Stimulated activated CD4-positive, alpha-beta T cell treated with anti-CD3 and anti-CD28 coated beads, Interleukin-1b, Interleukin-23, amount 100 ng/mL, for 4 hours (primary cell): Measurements from ENCODE around the gene FAM228A.
"Not testable (repeated sequence)": the region's sequence is repeated elsewhere in the genome, so short reads cannot be mapped to it uniquely, and the experiment has no call there.

Experiments used
- DNase-seq, 2 donors: peaks; one replicate each; pipeline ENCODE4 v3.0.0-alpha.2; 2020; ENCODE audit warnings: low read depth in 2 of 2

Gene FAM228A

GRCh38 chr2:24174851-24175277, at the start of gene FAM228A:
FAM228A (plus strand) TSS chr2:24175053; CDS start chr2:24175481, 428 bp downstream.
- no peak for DNase-seq

- no peak for DNase-seq
Observed at GRCh38 chr2:24125956-24126355, 48.9 kb upstream of the FAM228A start.

DNA sequence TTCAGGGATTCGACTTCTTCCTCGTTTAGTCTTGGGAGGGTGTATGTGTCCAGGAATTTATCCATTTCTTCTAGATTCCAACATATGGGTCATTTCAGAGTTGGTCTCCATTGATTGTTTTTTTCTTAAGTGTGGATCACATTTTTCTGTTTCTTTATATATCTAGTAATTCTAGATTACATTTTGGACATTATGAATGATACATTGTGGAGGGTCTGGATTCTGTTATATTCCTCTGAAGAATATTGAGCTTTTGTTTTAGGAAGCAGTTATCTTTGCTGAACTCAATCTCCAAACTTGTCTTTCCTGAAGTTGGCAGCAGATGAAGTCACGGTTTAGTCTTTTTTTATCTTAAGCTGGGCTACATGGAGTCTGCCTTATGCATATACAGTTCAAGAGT, 42.3 kb upstream of the FAM228A start:
- DNase-seq = no peak

- DNase-seq = not testable (repeated sequence)
Observed at GRCh38 chr2:24140305-24140704, 34.5 kb upstream of the FAM228A start.

DNA sequence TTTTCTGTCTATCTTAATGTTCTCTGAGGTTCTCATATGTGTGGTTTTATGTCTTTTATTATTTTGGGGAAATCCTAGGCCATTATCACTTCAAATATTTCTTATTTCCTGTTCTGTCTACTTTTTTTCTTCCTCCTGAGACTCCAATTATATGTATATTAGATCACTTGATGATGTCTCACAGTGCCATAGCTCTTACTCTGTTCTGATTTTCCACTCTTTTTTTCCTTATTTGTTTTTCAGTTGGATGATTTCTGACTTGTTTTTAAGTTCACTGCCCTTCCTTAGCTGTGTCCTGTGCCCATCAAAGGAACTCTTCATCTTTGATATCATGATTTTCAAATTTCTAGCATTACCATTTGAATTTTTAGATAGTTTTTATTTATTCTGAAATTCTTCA, 27.5 kb upstream of the FAM228A start:
- DNase-seq = no peak

- DNase-seq = no peak
Observed at GRCh38 chr2:24152413-24153197, 22.2 kb upstream of the FAM228A start.

- no peak for DNase-seq
Observed at GRCh38 chr2:24153478-24153877, 21.4 kb upstream of the FAM228A start.

GRCh38 chr2:24158131-24158530, 16.7 kb upstream of the FAM228A start:
- DNase-seq = no peak

- no peak for DNase-seq
Observed at GRCh38 chr2:24159708-24160107, 15.1 kb upstream of the FAM228A start.

DNA sequence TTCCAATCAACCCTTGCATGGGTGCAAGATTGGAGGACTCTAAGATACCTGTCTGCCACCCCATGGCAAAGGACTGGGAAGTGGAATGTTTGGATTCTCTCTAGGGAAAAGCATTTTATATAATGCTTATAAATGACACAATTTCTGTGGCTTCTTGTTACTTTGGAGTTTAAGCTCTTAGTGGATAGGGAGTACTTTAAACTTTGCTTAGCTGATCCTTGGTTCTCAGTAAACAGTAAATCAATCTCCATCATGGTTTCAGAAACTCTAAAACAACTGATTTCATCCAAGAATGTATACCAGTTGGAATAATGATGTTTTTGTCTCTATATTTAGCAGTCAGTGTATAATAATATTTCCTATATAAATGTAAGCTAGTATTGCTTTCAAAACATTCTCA, 14.1 kb upstream of the FAM228A start:
- DNase-seq = no peak

- no peak for DNase-seq
Observed at GRCh38 chr2:24162494-24162893, 12.4 kb upstream of the FAM228A start.

DNA sequence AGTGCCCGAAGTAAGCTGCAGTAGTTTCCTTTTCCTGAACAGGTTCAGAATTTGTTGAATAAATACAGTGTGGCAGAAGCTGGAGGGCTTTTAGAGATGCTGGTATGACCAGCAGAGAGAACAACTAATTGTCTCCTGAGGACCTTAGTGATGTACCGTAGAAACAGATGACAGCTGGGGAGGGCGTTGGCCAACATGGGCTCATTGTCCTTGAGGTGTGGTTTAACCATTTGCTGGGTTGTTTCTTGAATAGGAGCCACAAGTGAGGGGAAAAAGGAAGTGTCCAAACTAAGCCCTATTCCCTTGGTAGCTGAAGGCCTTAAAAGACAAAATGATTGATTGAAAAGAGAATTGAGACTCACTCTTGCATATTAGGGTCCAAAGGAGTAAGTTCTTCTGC, 11.7 kb upstream of the FAM228A start:
- DNase-seq = no peak

- DNase-seq = no peak
Observed at GRCh38 chr2:24163601-24164000, 11.3 kb upstream of the FAM228A start.

DNA sequence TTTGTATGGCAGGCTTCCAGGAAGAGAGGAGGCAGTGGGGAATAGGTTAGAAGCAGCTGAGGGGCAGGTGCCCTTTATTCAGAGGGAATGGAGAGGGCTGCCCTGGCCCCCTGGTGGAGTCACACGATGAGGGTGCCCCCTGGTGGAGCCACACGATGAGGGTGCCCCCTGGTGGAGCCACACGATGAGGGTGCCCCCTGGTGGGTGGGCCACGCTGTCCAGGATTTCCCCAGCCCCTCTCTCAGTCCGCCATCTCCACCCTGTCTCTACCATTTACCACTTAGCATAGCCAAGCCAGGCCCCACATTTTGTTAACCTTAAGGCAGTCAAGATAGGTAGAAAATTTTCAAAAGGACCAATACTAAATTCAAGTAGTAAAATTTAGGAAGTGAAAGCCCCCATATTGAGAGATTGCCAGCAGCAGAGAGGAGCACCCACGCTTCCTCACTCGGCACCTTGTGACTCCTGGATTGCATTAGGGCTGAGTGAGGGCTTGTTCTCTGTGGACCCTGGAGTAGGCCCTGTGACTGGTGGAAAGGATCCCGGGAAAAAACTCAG, 10.4 kb upstream of the FAM228A start:
- peak; percentile 18 to 21 for DNase-seq

- no peak for DNase-seq
Observed at GRCh38 chr2:24169023-24169422, 5.8 kb upstream of the FAM228A start.

DNA sequence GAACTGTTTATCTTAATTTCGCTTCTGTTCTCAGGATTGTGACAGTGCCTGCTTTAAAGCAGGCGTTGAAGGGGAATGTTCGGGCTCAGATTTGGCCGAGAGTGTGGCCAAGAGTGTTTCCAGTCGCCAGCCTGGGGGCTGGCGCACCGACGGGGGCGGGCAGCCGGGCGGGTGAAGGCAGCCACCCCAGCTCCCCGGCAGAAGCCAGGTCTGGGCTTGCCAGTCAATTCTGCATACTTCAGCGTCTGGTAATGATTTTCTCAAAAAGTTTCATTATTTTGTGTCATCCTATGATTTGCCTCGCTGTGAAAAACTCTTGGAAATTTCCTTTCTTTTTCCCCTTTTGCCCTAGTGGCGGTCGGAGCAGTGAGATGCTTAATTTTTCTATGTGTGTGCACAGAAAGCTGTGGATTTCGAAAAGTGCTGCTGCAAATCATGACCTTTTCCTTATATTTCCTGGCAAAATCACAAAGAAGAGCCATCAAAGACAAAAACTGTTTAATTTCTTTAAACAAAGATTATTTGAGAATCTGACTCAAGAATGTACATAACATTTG, 856 bp downstream of the FAM228A start:
- DNase-seq = no peak

DNA sequence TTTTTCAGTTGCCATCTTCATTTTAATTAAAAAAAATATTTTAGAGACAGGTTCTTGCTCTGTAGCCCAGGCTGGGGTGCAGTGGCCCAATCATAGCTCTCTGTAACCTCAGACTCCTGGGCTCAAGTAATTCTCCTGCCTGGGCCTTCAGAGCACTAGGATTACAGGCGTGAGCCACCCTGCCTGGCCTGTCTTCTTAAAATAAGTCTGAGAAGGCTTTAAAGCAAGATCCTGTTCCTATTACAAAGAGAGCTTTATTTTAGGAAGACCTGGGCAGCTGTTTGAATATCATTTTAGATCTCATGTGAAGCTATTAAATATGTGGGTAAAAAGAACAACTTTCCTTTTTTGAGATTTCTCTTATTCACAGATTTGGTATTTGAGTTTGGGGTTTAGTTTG, 1.5 kb downstream of the FAM228A start:
- DNase-seq = no peak

- DNase-seq = no peak
Observed at GRCh38 chr2:24179683-24180082, 4.8 kb downstream of the FAM228A start.

- DNase-seq = no peak
Observed at GRCh38 chr2:24181849-24182248, 7.0 kb downstream of the FAM228A start.

DNA sequence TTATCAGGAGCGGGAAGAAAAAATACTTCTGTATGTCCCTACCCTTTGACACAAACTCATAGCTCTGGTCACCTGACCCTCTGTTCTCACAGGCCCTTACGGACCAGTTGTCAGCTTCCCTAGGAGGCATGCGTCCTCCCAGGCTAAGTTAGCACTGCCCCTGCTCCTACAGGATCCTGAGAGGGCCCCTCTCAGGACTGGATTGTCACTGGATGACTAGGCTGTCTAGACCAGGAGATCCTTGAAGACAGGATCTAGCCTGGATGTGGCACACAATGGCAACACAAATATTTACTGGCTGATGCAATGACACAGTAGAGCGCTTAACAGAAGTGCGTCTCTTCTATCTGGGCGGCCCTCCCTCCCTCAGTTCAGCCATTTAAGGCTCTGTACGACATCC, 7.7 kb downstream of the FAM228A start:
- DNase-seq = no peak

DNA sequence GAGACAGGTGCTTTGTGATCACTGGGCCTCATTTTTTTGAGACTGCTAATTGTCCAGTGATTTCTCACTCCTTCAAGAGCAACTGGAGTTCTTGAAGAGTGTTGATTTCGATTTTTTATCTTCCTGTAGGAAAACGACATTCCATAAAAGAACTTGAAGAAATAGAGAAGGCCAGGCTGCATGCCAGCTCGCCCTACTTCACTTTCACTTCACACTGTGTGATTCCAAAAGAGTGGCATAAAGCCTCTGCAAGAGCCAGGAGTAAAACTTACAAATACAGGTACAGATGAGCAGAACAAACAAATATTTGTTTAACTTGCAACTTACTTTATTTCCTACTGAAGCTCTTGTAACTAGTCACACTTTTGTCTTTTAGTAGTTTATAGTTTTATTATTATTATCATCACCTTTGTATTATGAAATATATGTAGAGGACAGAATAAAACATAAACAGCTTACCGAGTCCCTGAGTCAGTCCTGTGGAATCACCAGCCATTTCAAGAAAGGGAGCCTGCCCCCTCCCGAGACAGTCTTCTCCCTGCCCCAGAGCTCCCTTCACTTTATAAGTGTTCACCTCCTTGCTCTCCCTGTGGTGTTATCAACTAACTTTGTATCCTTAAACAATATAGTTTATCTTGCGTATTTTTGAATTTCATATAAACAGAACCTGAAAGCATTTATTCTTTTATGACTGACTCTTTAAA, 8.7 kb downstream of the FAM228A start:
- DNase-seq = no peak

GRCh38 chr2:24189551-24189950, 14.7 kb downstream of the FAM228A start:
- no peak for DNase-seq

DNA sequence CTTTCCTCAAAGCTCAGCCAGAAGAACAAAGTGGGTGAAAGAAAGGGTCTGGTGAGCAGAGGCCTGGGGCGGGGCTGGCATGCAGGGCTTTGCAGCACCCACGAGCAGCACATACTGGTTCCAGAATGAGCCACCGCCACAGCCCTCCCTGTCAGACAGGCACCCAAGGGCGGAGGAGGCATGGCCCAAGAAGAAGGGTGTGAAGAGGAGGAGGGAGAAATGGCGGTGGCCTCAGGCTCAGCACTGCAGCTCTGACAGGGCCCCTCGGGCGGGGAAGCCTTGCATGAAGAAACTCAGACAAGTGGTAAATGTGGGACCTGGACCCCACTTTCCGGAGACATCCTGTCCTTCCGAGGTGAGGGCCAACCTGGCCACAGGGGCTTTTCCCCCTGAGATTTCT, 15.7 kb downstream of the FAM228A start:
- no peak for DNase-seq
